Upper lobe of left lung (tissue), 6 donors: ENCODE measurements around the gene FIZ1. TPM values are rescaled to one million over a fixed set of nuclear protein-coding genes. Genes with fewer than 3 reads are reported as not detected.
A peak's percentile ranks its signal among the peaks of the same experiment; 100 is the strongest.

ENCODE experiments used
- ATAC-seq, 2 donors: fragments of 200-7000 bp; cut with Tn5 transposase; one replicate each; pipeline ENCODE4 v1.9.1; 2022; ENCODE audit warnings: mild to moderate bottlenecking in 2 of 2, moderate library complexity in 2 of 2; ENCODE audit not compliant: low FRiP score in 2 of 2
- DNase-seq, 2 donors: peaks; one replicate each; pipeline ENCODE4 v3.0.0-alpha.2; 2019 to 2020
- H3K27ac ChIP-seq, 4 donors: fragments of 200-600 bp; sonication (generic); one replicate each; pipeline ENCODE4 v1.5.1; 2016 to 2019
- H3K27me3 ChIP-seq, 4 donors: fragments of 200-600 bp; sonication (generic); one replicate each; pipeline ENCODE4 v1.5.1; 2017 to 2019
- H3K36me3 ChIP-seq, 4 donors: fragments of 200-600 bp; sonication (generic); one replicate each; pipeline ENCODE4 v1.5.1; 2016 to 2019
- H3K4me1 ChIP-seq, 4 donors: fragments of 200-600 bp; sonication (generic); one replicate each; pipeline ENCODE4 v1.5.1; 2018 to 2019
- H3K4me3 ChIP-seq, 4 donors: fragments of 200-600 bp; sonication (generic); one replicate each; pipeline ENCODE4 v1.5.1; 2017 to 2019; ENCODE audit warnings: mild to moderate bottlenecking in 2 of 4, moderate library complexity in 1 of 4
- H3K9me3 ChIP-seq, 4 donors: fragments of 200-600 bp; sonication (generic); one replicate each; pipeline ENCODE4 v1.5.1; 2018 to 2019
- CTCF ChIP-seq, 6 experiments: fragments of 450-650 bp in 4 of 6; fragments of 200-600 bp in 2 of 6; sonication (generic) in 2 of 6; IDR thresholded peaks; one replicate each; pipeline ENCODE4 v1.5.1; 2016 to 2019; ENCODE audit warnings: antibody characterized with exemption in 6 of 6
- EP300 ChIP-seq, 4 donors: sonication (generic); formaldehyde crosslinking; IDR thresholded peaks; one replicate each; pipeline ENCODE4 v1.5.1; 2017; ENCODE audit warnings: antibody characterized with exemption in 4 of 4, control low read depth in 2 of 4
- POLR2A ChIP-seq, 4 donors: fragments of 450-650 bp; IDR thresholded peaks; one replicate each; pipeline ENCODE4 v1.5.1; 2016 to 2017; ENCODE audit warnings: antibody characterized with exemption in 4 of 4, mild to moderate bottlenecking in 2 of 4
- POLR2AphosphoS5 ChIP-seq, 2 donors: sonication (generic); formaldehyde crosslinking; IDR thresholded peaks; one replicate each; pipeline ENCODE4 v1.5.1; 2017; ENCODE audit warnings: antibody characterized with exemption in 2 of 2
- WGBS, 2 donors: methylation state at CpG; one replicate each; pipeline ENCODE4 v1.1.5; 2017 to 2018; 5-methylcytosine and 5-hydroxymethylcytosine counted together
- total RNA-seq, 6 donors: library from RNA; depleted of rRNA in 4 of 6; stranded (reverse); fragments of >200 nt in 4 of 6; gene quantifications; one replicate each; pipeline versions ENCODE4 v1.1.0 to v1.2.1, GENCODE V29; 2016 to 2021
- donor health status: DM: no; HTN: no; CAD: no; lungs with moderate emphysema.
- donor health status: DM: no; HTN: yes; CAD: no; lungs with severe emphysema.

The FIZ1 gene
- 10 to 100 TPM; 11.1 to 21.6 (median 16.3) TPM for total RNA-seq

- Histone ChIP-seq H3K27me3 (no peaks in the 10 kb centered on the region), H3K4me3 (peak within 1 kb of the TSS; percentile 65 to 89 (median 76)), H3K36me3 (peaks cover 0 to 38% (median 20%) of the 10 kb centered on the region in 4 donors), H3K9me3 (no peaks in the 10 kb centered on the region), H3K4me1 (peaks cover 18 to 39% (median 25%) of the 10 kb centered on the region in 4 donors), H3K27ac (peak within 1 kb of the TSS; percentile 97 to 99 (median 99))
- 0% methylated on average over 20 to 21 of the region's 23 CpGs for WGBS, 2 donors
- TF ChIP-seq EP300 (IDR thresholded peaks at IDR 0.05): no peak
- peak in 1 of 6 experiments; percentile 11 for TF ChIP-seq CTCF (IDR thresholded peaks at IDR 0.05)
- peak; percentile 56 to 58 for TF ChIP-seq POLR2AphosphoS5 (IDR thresholded peaks at IDR 0.05)
- DNase-seq: peak; percentile 97 to 98
- peak; percentile 94 to 97 for ATAC-seq
Observed at GRCh38 chr19:55599468-55599841, at the start of gene FIZ1. TSS of gene FIZ1 (minus strand) at chr19:55599517. CDS start at chr19:55597865, 1,652 bp downstream.

- TF ChIP-seq POLR2AphosphoS5 (IDR thresholded peaks at IDR 0.05) (no peak), POLR2A (IDR thresholded peaks at IDR 0.05) (no peak), EP300 (IDR thresholded peaks at IDR 0.05) (no peak), CTCF (IDR thresholded peaks at IDR 0.05) (no peak)
- DNase-seq: no peak
- no peaks in the 10 kb centered on the region for H3K9me3 ChIP-seq
- peak overlapping the region; percentile 52 to 96 (median 84) for H3K4me3 ChIP-seq
- no peak for ATAC-seq
- peaks cover 33 to 58% (median 39%) of the 10 kb centered on the region in 4 donors for H3K4me1 ChIP-seq
- H3K36me3 ChIP-seq: peaks cover 5 to 24% (median 8%) of the 10 kb centered on the region in 4 donors
- peak overlapping the region; percentile 57 to 89 (median 85) for H3K27ac ChIP-seq
- 5 to 46% methylated on average over 4 to 15 of the region's 25 CpGs for WGBS, 2 donors
- no peaks in the 10 kb centered on the region for H3K27me3 ChIP-seq
Observed at GRCh38 chr19:55648585-55649267, 49.4 kb upstream of the FIZ1 start.

- TF ChIP-seq EP300 (IDR thresholded peaks at IDR 0.05): no peak
- peak in 1 of 6 experiments; percentile 24 for TF ChIP-seq CTCF (IDR thresholded peaks at IDR 0.05)
- peak in 1 of 4 donors; percentile 28 for TF ChIP-seq POLR2A (IDR thresholded peaks at IDR 0.05)
- TF ChIP-seq POLR2AphosphoS5 (IDR thresholded peaks at IDR 0.05): peak in 1 of 2 donors; percentile 26
- peaks cover 5 to 24% (median 8%) of the 10 kb centered on the region in 4 donors for H3K36me3 ChIP-seq
- no peaks in the 10 kb centered on the region for H3K9me3 ChIP-seq
- H3K27me3 ChIP-seq: no peaks in the 10 kb centered on the region
- peak within 1 kb of the TSS; percentile 57 to 89 (median 85) for H3K27ac ChIP-seq
- H3K4me1 ChIP-seq: peaks cover 36 to 59% (median 38%) of the 10 kb centered on the region in 4 donors
- DNase-seq (peak; percentile 62 to 93), ATAC-seq (peak; percentile 31 to 79)
- 2% methylated on average over 19 to 32 of the region's 87 CpGs for WGBS, 2 donors
- peak within 1 kb of the TSS; percentile 52 to 96 (median 84) for H3K4me3 ChIP-seq
Observed at GRCh38 chr19:55647732-55648584, 48.6 kb upstream of the FIZ1 start, which contains the start of gene CCDC106. TSS of gene CCDC106 (plus strand) at chr19:55648212. CDS start at chr19:55649047, 835 bp downstream.

GRCh38 chr19:55646889-55647731 lies 47.8 kb upstream of the FIZ1 start:
- Histone ChIP-seq H3K4me3 (peak overlapping the region; percentile 52 to 96 (median 84)), H3K27ac (peak overlapping the region; percentile 57 to 89 (median 85)), H3K27me3 (no peaks in the 10 kb centered on the region), H3K36me3 (peaks cover 5 to 18% (median 8%) of the 10 kb centered on the region in 4 donors), H3K4me1 (peaks cover 44 to 63% (median 45%) of the 10 kb centered on the region in 4 donors), H3K9me3 (no peaks in the 10 kb centered on the region)
- DNase-seq (no peak), ATAC-seq (no peak)
- TF ChIP-seq CTCF (IDR thresholded peaks at IDR 0.05) (no peak), POLR2A (IDR thresholded peaks at IDR 0.05) (no peak), POLR2AphosphoS5 (IDR thresholded peaks at IDR 0.05) (no peak), EP300 (IDR thresholded peaks at IDR 0.05) (no peak)
- WGBS, 2 donors: 52 to 57% methylated on average over 11 to 14 of the region's 14 CpGs
